ENCODE results near the gene OR1I1.
"Not testable (repeated sequence)": the region's sequence is repeated elsewhere in the genome, so short reads cannot be mapped to it uniquely, and the experiment has no call there.

OR1I1 gene

DNA sequence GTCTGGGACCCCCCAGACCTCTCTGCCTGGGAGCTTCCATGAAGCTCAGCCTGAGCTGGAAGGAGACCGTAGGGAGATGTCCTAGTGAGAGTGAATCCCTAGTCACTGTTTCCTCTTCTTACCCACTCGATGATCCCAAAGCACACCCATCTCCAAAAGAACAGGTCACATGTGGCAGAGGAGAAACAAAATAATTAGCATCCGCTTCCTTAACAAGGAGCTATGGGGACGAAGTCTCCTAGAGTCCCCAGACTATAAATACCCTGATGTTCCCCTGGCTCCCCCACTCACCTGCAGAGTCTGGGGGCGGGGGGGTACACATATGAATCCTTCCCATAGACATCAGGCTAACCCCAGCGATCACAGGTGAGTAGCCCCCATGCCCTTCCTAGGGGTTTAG, at the start of gene OR1I1:
Gene OR1I1 (plus strand): TSS at position 301 of the 400 bp plus-strand sequence. CDS start 4,855 bp downstream, outside the sequence.
- DNase-seq (ENCODE audit: low spot score): no peak

DNA sequence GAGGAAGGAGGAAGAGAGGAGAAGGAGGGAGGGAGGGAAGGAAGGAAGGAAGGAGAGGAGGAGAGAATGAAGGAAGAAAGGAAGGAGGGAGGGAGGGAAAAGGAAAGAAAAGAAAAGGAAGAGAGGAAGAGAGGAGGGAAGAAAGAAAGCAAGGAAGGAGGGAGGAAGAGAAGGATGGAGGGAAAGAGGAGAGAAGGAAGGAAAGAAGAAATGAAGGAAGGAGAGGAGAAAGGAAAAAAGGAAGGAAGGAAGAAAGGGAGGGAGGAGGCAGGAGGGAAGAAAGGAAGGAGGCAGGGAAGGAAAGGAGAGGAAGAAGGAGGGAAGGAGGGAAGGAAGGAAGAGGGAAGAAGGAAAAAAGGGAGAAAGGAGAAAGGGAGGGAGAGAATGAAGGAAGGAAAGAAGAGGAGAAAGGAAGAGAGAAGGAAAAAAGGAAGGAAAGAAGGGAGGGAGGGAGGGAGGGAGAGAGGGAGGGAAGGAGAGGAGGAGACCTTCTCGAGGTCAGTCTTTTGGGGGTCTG, 46.2 kb upstream of the OR1I1 start:
- no peak for DNase-seq (ENCODE audit: low spot score)

- no peak for DNase-seq (ENCODE audit: low spot score)
Observed at GRCh38 chr19:15037586-15037985, 44.4 kb upstream of the OR1I1 start.

GRCh38 chr19:15038294-15038693, 43.7 kb upstream of the OR1I1 start:
- no peak for DNase-seq (ENCODE audit: low spot score)

GRCh38 chr19:15042003-15042402, 40.0 kb upstream of the OR1I1 start:
- no peak for DNase-seq (ENCODE audit: low spot score)

GRCh38 chr19:15042826-15043225, 39.2 kb upstream of the OR1I1 start:
- DNase-seq (ENCODE audit: low spot score): no peak

- no peak for DNase-seq (ENCODE audit: low spot score)
Observed at GRCh38 chr19:15045506-15045905, 36.5 kb upstream of the OR1I1 start.

DNA sequence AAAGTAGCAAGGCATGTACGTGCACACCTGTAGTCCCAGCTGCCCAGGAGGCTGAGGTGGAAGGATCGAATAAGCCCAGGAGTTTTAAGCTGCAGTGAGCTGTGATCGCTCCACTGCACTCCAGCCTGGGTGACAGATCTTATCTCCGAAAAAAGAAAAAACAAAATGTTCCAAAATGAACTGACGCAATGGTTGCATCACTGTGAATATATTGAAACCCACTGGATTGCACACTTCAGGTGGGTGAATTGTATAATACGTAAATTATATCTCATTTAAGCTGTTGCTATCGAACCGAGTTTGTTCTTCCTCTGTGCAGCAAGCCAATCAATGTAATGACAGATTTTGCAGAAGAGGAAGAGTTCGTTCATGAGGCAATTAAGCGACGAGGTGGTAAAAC, 34.3 kb upstream of the OR1I1 start:
- DNase-seq (ENCODE audit: low spot score): no peak

DNA sequence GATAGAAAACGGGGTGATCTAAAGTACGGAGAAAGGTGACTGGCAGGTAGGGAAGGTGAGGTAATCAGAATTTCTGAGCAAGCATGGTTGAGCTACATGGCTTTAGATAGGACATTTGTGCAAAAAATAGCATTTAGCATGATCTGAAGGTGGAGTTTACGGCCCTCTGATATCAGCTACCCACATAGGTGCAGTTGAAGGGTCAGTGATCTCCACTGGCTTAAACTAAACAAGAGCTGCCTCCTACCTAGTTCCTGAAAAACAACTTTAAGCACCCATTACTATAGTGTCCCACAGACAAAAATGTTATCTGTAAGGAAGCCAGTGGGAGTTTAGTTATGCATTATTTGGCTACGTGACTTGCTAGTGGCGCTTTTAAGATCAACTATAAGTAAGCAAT, 33.9 kb upstream of the OR1I1 start:
- DNase-seq (ENCODE audit: low spot score): no peak

- DNase-seq (ENCODE audit: low spot score): no peak
Observed at GRCh38 chr19:15048885-15049541, 33.0 kb upstream of the OR1I1 start, which contains the start of gene CASP14. Gene CASP14, plus strand, starts transcription at chr19:15049480. Its CDS starts 2,772 bp downstream, at chr19:15052252.

- no peak for DNase-seq (ENCODE audit: low spot score)
Observed at GRCh38 chr19:15050639-15051038, 31.4 kb upstream of the OR1I1 start.

DNA sequence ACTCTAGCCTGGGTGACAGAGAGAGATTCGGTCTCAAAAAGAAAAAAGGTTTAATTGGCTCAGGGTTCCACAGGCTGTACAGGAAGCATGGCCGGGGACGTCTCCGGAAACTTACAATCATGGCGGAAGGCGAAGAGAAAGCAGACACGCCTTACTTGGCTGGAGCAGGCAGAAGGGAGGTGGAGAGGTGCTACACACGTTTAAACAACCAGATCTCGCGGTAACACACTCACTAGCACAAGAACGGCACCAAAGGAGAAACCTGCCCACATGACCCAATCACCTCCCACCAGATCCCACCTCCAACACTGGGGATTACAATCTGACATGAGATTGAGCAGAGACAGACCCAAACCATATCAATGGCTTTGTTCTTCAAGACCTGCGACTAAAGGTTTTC, 20.0 kb upstream of the OR1I1 start:
- DNase-seq (ENCODE audit: low spot score): no peak

GRCh38 chr19:15070386-15070785, 11.6 kb upstream of the OR1I1 start:
- DNase-seq (ENCODE audit: low spot score): not testable (repeated sequence)

- no peak for DNase-seq (ENCODE audit: low spot score)
Observed at GRCh38 chr19:15072930-15073647, 8.9 kb upstream of the OR1I1 start.

GRCh38 chr19:15074371-15074770, 7.6 kb upstream of the OR1I1 start:
- no peak for DNase-seq (ENCODE audit: low spot score)

DNA sequence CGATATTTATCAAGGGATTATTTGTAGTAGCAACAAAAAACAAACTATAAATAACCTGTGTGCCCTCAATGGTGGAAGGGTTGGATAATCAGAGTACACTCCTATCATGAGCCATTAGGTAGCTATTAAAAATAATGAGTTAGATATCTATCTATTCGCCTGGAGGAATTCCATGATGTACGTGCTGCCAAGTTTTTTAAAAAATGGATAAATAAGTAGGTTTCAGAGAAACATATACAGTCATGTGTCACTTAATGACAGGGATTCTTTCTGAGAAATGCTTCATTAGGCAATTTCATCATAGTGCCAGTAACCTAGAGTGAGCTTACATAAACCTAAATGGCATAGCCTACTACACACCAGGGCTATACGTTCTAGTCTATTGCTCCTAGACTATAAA, 6.2 kb upstream of the OR1I1 start:
- DNase-seq (ENCODE audit: low spot score): no peak

DNA sequence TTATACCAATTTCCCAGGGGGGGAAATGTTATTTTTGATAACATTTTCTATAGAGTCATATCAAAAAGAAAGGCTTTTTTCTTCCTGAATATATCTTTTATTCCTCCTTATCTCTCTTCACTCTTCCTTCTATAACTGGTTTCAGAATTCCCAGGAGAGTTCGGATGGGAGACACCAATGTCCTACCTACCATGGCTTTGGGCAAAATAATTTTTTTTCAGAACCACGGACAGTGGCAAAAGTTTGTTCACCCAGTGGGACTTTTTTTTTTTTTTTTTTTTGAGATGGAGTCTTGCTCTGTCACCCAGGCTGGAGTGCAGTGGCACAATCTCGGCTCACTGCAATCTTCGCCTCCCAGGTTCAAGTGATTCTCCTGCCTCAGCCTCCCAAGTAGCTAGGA, 2.0 kb upstream of the OR1I1 start:
- not testable (repeated sequence) for DNase-seq (ENCODE audit: low spot score)

- no peak for DNase-seq (ENCODE audit: low spot score)
Observed at GRCh38 chr19:15087182-15087581, 5.2 kb downstream of the OR1I1 start.

- peak; percentile 67 for DNase-seq (ENCODE audit: low spot score)
Observed at GRCh38 chr19:15091918-15092753, 10.1 kb downstream of the OR1I1 start.

DNA sequence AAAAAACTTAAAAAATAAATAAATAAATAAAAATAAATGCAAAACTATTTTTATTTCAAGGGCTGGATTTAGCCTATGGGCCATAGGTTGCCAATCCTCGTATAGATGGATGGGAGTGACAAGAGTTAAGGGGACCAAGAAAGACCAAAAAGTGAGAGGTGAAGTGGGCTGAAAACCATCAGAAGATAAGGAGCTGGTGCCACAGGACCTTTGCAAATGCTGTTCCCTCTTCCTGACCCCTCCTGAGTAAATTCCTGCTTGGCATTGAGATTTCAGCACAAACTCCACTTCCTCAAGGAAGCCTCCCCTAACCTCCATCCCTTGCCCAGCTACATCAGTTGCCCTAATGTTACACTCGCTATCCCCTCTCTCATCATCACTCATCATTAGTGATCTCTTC, 11.0 kb downstream of the OR1I1 start:
- DNase-seq (ENCODE audit: low spot score): no peak

DNA sequence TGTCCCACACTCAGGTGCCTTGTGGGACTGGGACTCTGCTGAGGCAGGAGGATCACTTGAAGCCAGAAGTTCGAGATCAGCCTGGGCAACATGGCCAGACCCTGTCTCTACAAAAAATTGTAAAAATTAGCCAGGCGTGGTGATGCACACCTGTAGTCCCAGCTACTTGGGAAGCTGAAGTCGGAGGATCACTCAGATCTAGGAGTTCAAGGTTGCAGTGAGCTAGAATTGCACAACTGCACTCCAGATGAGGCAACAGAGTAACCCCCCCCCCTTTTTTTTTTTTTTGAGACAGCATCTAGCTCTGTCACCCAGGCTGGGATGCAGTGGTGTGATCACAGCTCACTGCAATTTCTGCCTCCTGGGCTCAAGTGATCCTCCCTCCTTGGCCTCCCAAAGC, 14.2 kb downstream of the OR1I1 start:
- no peak for DNase-seq (ENCODE audit: low spot score)

- not testable (repeated sequence) for DNase-seq (ENCODE audit: low spot score)
Observed at GRCh38 chr19:15097980-15098379, 16.0 kb downstream of the OR1I1 start.

DNA sequence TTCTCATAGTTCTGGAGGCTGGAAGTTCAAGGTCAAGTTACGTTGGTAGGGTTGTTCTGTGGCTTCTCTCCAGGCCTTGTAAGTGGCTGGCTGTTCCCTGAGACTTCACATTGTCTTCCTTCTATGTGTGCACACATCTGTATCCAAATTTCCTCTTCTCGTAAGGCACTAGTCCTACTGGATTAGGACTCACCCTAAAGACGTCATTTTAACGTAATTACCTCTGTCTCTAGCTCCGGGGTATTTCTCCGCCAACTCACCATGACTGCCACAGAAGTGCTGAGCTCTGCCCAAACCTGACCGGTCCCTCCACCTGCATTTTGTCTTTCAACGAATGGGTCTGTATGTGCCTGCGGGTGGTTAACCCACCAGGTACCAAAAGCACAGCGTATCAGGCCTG, 16.4 kb downstream of the OR1I1 start:
- no peak for DNase-seq (ENCODE audit: low spot score)
